HG02885 (cell line): ENCODE results near the gene GALNT10.

Experiments used
- ATAC-seq: cut with Tn5 transposase; IDR thresholded peaks from one replicate; pipeline ENCODE4 v1.9.1; 2021; ENCODE audit warnings: mild to moderate bottlenecking; ENCODE audit not compliant: unreplicated experiment, poor library complexity

GALNT10 gene

DNA sequence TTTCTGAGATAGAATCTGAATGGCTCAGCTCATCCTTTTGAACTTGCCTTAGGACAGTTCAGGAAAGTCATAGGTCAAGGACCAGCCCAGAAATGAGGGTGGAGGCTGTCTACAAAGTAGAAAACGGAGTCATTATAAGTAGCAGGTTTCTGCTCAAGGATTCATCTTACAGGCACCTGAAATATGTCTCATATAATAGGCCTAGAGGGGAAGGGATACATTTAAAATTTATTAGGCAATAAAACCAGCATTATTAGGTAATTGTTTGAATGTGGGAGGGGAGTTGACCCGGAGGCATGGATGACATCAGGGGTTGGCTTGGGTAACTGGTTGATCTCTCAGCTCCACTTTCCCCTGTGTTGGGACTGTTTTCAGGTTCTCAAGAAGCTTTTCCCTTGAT lies 11.9 kb upstream of the GALNT10 start:
- no peak for ATAC-seq

DNA sequence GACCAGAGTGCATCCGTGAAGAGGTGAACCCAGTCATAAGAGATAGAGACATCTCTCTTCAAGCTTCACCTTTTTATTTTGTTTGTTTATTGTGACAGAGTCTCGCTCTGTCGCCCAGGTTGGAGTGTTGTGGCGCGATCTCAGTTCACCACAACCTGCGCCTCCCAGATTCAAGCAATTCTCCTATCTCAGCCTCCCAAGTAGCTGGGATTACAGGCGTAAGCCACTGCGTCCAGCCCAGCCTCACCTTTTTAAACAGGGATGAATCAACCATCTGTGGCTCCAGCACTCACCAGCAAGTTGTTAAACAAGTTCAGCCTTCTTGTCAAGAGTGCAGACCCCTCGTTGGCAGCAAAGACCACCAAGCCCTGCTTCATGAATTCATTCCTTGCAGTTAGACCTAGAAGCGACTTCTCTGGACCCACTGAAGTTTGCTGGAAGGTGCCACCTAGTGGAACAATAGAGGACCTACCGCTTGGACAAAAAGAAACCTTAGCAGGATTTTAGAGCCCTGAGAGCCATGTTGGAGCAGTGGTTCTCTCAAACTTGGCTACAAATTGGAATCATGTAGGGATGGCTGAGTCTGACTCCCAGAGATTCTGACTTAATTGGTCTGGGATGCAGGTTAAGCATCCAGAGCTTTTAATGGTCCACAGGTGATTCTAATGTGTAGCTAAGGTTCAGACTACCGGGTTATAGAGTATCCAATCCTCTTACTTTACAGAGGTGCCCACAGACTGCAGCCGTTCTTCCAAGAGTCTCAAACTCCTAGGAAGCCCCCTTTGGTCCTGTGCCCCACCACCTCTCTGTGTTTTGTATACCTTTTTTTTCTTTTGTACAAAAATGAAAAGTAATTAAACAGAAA lies 10.5 kb upstream of the GALNT10 start:
- peak; percentile 92 for ATAC-seq

DNA sequence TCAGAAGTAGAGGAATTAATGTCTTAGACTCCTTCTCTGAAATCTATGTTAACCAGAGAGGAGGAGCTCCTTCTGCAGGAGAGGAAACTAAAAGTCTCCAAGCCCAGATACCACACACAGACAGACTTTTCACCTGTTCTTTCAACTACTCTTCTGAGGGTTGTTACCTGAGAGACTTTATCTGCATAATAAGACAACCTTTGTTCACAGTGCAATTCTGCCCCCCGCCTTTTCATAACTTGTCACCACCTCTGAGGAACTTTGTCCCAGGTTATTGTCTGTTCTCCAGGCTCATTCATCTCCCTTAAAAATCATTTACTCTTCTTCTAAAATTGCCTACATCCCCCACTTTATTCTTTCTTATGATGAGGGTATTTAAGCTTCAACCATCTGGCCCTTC lies 9.4 kb upstream of the GALNT10 start:
- no peak for ATAC-seq

DNA sequence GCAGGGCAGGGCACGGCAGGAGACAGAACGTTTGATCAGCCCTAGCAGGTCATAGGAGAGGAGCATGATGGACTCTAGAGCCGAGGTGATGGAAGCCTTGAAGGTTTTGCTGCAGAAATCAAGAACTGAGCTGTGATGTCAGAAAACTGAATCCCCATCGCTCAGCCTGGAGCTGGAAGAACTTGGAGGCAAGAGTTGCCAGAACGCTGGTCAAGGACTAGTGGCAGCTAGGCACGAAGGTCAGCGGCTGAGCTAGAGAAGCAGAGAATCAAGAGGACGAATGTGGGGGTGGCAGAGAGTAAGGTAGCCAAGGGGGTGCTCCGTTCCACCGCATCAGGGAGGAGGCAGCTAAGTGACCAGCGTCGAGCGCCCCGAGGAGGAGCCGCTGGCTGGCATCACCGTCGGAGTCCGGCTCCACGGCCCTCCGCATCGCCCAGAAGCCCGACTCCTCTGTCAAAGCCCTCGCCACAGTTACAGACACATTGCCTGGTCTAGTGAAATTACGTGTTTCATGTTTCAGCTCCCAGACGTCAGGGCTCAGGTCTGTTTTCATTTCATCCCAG lies 1.2 kb upstream of the GALNT10 start:
- ATAC-seq = peak; percentile 0

DNA sequence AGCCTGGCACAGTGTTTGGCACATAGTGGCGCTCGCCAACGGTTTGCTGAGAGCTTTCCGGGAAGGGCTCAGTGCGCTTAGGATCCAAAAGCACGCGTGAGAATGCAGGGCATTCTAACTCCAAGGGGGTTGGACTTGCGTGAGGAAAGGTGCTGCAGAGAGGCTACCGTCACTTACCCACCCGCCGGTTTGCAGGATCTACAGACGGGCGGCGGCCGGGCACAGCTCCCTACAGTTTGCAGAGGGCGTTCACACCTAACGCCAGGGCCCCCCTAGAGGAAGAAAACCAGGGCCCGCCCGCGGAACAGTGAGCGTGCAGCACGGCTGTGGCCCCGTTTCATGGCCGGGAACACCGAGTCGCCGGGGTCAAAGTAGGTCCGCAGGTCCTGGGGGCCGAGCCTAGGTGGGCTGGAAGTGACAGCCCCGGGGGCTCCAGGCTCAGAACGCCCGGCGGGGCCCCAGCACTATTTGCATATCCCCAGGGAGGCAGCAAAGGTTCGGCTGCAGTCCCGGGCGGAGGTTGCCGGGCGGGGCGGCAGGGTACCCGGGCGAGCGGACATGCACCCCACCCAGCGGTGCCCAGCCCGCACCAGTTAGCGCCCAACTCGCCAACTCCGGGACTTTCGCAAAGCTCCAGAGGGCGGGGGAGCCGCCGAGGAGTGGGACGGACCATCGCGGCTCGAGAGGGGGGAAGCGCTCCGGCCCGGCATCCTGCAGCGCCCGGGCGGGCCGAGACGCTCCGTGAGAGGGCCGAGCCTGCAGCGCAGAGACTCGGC lies 526 bp upstream of the GALNT10 start:
- ATAC-seq = peak; percentile 74

DNA sequence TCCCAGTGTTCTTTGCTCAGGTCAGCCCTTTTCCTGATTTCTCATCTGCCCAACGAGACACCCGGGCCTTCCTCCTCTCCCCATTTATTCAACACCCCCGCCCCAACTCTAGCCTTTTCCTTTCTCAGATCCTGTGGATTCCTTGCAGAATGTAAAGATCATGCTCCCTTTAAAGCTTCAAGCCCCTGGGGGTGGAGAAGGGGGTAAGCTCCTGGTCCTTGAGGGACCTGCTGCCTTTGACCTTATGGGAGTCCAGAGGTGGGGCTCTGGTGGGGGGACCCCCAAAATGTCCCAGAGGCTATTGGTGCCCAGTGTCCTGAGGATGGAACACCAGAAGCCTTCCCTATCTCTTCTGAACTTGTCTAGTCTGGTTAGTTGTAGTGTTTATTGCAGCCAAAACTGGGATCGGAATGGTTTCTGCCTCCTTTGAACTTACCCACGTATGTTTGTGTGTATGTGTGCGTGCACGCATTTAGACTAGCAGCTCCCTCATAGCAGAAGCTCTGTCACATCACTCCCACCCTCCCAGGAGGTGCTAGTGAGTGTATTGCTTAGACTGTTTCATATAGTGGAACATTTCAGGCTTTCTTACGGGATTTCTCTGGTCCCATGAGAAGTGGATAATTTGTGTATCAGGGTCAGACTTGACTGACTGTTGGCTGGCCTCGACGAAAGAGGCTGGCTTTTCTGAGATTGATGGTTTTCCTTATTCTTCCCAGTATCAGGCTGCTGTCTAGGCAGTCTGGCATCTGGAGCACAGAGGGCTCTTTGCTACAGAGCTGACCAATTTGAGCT lies 1.1 kb downstream of the GALNT10 start:
- ATAC-seq = no peak

DNA sequence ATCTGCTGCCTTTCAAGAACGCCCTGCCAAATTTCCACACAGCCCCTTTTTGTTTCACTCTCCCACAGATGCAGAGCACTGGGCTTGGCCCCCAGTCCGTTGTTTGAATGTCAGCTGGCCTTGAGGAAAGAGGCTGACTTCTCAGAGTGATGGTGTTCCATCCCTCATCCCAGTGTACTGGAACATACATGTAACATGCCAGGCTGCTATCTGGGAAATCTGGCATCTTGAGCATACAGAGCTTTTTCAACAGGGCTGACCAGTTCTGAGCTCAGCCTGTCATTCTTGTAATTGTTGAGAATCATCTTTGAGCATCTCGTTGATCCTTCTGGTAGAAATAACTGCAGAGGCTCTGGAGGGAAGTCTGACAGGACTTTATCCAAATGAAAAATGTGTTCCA lies 2.8 kb downstream of the GALNT10 start:
- ATAC-seq = no peak

DNA sequence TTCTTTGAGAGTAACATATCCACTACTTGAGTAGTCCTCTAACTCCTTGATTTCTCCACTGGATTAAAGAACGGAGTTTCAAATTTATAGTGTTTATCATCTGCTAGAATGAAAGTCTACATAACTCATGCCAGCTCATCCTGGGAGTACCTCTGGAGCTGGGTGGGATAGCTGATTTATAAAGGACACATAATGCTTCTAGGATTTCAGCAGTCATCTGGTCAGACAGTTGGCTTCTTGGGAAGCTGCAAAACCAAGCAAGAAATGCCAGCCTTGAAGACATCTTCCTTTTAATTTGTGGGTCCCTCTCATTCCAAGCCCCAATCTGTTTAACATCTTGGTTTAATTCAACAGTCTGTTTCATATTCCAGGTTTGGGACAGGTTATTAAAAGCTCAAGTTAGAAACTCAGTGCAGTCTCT lies 3.2 kb downstream of the GALNT10 start:
- no peak for ATAC-seq

DNA sequence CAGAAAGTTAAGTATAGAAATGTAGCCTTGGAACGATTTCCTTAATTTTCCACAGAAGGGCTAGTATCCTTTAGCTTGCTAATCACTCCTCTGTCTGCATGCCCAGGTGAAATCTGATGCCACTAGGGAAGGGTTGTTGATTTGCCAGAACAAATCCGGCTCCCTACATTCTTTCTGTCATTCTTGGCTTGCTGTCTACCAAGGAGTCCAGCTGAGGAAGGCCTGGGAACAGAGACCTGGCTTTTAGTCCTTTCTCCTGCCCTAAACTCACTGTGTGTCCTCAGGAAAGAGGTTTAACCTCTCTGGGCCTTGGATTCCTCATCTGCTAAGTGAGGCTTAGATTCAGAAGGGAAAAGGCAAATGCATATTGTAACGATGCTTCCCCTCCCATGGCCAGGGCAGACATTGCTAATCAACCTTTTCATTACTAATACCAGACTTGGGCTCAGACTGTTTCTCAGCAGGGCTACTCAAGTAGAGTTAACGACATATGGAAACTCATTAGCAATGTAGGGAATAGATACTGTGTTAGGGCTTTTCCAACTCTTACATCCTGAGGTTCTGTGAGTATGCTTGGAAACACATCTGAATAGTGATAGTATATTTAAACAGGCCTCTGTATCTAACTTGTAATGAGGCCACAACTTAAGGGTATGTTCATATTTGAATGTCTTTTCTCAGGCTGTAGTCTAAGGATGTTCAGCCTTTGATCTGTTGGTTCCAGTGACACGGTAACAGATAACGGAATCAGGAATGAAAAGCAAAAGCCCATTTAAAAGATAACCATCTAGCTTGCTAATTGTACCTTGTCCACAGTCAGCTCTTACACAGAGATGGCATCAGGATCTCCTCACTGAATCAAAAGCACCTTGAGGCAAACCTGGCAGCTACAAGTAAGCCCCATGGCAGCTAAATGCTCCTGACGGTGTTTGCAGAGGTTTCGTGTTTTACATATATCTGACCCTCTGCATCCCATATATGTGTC lies 4.1 kb downstream of the GALNT10 start:
- ATAC-seq = no peak

DNA sequence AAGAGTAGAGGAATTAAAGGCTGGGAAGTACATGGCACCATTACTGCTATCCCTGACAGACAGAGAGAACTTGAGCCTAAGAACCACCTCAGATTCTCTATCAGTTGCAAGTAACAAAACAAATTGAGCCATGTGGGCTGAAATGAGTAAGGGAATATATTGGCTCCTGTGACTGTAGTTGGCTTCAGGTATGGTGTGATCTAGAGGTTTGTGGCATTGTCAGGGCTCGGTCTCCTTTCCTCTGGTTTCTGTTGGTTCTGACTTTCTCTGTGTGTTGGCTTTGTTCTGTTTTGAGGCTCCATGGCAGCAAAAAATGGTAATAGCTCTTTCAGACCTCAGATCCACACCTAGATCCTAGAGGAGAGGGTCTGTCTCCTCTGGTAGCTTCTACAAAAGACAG lies 5.7 kb downstream of the GALNT10 start:
- no peak for ATAC-seq

DNA sequence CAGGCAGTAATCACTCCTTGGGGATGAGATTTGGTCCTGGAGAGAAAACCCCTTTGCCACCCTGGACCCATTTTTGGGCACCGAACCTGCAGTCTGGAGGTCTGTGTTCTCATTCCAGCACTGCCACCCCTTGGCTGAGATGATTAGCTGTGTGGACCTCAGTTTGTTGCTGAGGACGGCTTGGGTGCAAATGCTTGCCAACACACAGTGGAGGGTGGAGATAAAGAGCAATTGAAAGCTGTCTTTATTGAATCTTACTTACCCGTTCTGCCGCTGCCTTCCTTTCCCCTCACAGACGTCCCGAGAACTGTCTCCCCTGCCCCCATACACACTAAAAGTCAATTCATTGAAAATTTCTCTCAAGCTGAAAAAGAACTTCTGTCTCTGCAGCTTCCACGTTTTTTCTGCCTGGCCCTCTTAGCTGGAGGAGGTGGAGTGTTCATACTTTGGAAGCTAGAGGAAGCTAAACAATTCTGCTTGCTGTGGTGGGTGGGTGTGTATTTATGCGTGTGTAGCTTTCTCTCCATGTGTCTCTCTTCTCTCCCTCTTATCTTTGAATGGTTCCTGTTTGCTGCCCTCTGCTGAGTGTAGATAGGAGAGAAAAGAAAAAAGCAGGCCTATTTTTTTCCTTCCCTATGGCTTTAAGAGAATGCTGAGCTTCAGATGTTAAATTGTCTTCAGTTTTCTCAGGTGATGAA lies 6.6 kb downstream of the GALNT10 start:
- no peak for ATAC-seq

DNA sequence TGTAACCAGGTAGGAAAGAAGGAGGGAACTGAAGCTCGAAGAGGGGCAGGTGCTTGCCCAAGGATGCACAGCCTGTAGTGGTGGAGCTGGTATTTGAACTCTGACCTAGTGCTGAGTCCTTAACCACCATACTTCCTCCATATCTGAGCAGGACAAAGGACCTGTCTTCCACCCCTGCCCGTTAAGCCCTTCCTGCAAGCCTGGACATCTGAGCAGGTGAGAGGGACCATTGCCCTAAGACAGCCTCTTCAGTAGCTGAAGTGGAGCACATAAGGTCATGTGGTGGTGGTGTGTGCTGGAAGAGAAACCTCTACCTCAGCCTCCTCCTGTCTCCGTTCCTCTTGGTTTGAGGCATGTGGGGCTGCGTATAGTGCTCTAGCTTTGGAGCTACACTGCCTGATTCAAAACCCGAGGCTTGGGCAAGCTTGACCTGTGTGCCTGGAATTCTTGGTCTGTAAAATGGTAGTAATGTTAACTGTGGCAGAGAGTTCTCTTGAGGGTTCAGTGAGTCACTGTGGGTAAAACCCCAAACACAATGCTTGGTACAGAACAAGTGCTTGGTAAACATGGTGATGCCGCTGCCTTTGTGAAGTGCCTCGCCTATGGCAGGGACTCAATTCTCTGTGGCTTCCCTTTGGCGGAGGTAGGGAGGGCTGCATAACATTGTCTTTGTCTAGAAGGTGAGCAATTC lies 7.4 kb downstream of the GALNT10 start:
- ATAC-seq = no peak

DNA sequence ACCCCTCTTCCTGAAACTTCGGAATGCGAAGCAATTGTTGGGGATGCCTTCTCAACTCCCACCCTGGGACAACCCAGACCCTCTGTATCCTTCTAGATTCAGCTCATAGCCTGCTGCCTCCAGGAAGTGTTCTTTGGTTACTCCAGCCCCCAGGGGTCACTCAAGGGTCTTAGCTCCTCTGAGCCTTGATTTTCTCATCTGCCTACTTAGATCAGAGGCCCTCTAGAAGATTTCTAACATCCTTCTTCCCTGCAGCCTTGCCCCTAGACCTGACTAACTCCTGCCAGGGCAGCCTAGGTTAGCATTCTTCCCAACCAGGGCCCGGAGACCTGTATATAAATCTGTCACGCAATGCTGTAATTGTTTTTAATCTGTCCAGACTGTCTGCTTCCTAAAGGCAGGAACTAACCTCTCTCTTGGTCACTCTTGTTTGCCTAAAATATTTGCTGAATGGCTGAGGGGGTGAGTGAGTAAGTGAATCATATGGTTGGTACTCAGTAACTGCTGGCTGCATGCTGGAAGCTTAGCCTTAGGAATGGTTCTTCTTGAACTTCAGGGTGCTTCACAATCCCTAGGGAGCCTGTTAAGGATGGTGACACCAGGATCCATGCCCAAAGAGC lies 8.2 kb downstream of the GALNT10 start:
- ATAC-seq = no peak

DNA sequence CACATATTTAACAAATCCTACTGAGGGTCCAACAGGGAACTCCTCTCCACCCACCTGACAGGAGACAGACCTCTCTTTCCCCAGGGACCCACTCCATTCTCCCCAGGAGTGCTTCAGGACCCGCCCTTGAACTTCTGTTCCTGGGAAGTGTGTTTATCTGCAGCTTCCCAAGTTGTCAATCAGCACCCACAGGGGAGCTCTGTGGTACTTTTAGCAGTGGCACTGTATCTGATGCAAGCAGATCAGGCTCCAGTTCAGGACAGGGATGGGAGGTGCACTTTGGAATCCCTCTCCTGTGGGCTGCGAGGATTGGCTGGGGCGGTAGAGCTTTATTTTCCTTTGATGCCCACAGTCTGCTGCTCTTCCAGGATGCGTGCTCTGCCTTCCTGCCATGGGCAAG lies 8.7 kb downstream of the GALNT10 start:
- no peak for ATAC-seq

DNA sequence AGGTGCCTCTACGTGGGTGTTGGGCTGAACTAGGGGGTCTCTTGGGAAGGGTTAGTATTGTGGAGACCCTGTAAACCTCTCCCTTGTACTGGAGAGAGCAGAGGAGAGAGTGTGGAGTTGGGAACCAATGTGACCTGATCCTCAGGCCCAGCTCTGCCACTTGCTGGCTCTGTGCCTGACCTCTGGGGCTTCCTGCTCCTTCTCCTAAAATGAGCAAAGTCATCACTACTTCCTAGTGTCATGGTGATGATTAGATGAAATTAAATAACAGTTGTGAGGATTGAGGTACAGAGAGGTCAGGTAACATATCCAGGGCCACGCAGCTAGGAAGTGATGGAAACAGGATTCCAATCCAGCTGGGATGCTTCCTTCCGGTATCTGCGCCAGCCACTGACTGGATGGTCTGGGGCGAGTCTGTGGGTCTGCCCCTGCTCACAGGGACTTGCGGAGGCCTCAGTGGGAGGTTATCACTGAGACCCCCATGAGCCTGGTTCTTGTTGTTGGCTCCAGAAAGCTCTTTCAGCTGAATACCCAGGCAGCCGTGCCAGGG lies 9.2 kb downstream of the GALNT10 start:
- no peak for ATAC-seq

DNA sequence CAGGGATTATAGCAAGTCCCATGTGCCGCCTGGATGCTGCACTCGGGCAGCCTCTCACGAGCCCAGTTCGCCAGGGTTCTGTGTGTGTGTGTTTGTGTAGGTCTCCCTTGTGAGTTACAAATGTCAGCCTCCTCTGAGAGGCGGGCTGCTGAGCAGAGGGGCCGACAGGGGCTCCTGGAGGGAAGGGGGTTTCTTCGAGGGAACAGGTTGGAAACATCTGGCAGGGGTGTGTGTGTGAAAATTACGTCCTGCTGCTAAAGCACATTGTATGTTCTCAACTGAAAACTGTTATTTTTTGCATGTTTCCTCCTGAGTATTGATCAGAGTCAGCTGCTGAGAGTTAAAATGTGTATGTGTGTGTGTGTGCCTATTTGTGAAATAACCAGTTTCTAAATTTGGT lies 9.7 kb downstream of the GALNT10 start:
- no peak for ATAC-seq

DNA sequence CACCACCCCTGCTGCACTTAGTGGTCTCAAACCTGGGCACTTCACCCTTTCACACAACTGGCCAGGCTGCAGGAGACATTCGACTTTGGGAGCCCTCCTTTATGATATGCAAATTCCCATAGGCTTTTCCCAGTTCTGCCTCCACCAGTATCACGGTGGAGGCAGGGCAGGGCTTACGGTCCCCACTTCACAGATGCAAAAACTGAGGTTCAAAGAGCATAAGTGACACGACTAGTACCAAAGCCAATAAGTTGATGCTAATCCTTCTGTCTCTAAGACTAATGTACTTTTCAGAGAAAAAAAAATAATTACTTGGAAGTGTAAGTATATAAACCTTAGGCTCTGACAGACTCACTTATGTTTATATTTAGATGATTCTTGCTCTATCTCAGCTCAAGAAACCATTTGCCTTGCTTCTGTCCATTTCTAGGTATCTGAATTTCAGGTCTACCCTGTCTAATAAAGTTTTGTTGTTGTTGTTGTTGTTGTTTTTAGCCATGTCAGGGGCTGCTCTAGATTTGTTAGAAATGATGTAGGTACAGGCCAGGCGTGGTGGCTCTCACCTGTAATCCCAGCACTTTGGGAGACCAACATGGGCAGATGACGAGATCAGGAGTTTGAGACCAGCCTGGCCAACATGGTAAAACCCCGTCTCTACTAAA lies 10.7 kb downstream of the GALNT10 start:
- no peak for ATAC-seq
